ACC112 (cell line): ENCODE results near the gene TLCD3B.
A peak's percentile ranks its signal among the peaks of the same experiment; 100 is the strongest.

Experiments used
- H2AFZ ChIP-seq: fragments of 200-600 bp; sonication (generic); one replicate; pipeline ENCODE4 v1.6.0; 2017; ENCODE audit warnings: antibody characterized with exemption, low read length; ENCODE audit not compliant: unreplicated experiment
- H3K27ac ChIP-seq: fragments of 200-600 bp; sonication (generic); 2 replicates; pipeline ENCODE4 v1.5.1; 2014; ENCODE audit warnings: low read depth, mild to moderate bottlenecking, antibody characterized with exemption, low read length, moderate library complexity
- H3K27me3 ChIP-seq: fragments of 200-600 bp; sonication (generic); 2 replicates; pipeline ENCODE4 v1.6.1; 2014; ENCODE audit warnings: mild to moderate bottlenecking, antibody characterized with exemption, low read length, moderate library complexity, mixed read lengths; ENCODE audit not compliant: insufficient read depth
- H3K36me3 ChIP-seq: fragments of 200-600 bp; sonication (generic); 2 replicates; pipeline ENCODE4 v1.6.1; 2016; ENCODE audit warnings: mild to moderate bottlenecking, antibody characterized with exemption, low read length, moderate library complexity, mixed read lengths; ENCODE audit not compliant: insufficient read depth
- H3K4me1 ChIP-seq: fragments of 200-600 bp; sonication (generic); one replicate; pipeline ENCODE4 v1.6.1; 2016; ENCODE audit warnings: low read length, mixed read lengths; ENCODE audit not compliant: insufficient read depth, unreplicated experiment, control insufficient read depth
- H3K4me3 ChIP-seq: fragments of 200-600 bp; sonication (generic); 2 replicates; pipeline ENCODE4 v1.5.1; 2014; ENCODE audit warnings: mild to moderate bottlenecking, low read depth, low read length
- H3K79me2 ChIP-seq: fragments of 200-600 bp; sonication (generic); one replicate; pipeline ENCODE4 v1.6.0; 2016; ENCODE audit warnings: low read length; ENCODE audit not compliant: control insufficient read depth, unreplicated experiment, insufficient read depth

The TLCD3B gene

GRCh38 chr16:29977063-29977825 lies 53.8 kb downstream of the TLCD3B start:
- Histone ChIP-seq H3K27ac (no peak overlapping the region), H3K79me2 (peaks cover 58% of the 10 kb centered on the region), H3K36me3 (peaks cover 27% of the 10 kb centered on the region), H3K4me3 (peak overlapping the region; percentile 88), H3K4me1 (peaks cover 23% of the 10 kb centered on the region), H2AFZ (no peak overlapping the region), H3K27me3 (no peaks in the 10 kb centered on the region)

- Histone ChIP-seq H3K27ac (no peak overlapping the region), H3K79me2 (peaks cover 58% of the 10 kb centered on the region), H2AFZ (no peak overlapping the region), H3K27me3 (no peaks in the 10 kb centered on the region), H3K36me3 (peaks cover 17% of the 10 kb centered on the region), H3K4me3 (peak overlapping the region; percentile 88), H3K4me1 (peaks cover 23% of the 10 kb centered on the region)
Measured at GRCh38 chr16:29975811-29976511, 55.1 kb downstream of the TLCD3B start.

GRCh38 chr16:29975134-29975538 lies 55.9 kb downstream of the TLCD3B start:
- peak overlapping the region; percentile 88 for H3K4me3 ChIP-seq
- no peak overlapping the region for H2AFZ ChIP-seq
- peaks cover 58% of the 10 kb centered on the region for H3K79me2 ChIP-seq
- no peak overlapping the region for H3K27ac ChIP-seq
- H3K4me1 ChIP-seq, result peaks cover 23% of the 10 kb centered on the region
- H3K27me3 ChIP-seq, result no peaks in the 10 kb centered on the region
- peaks cover 11% of the 10 kb centered on the region; the same call in 1 of the 2 replicates for H3K36me3 ChIP-seq
